Suppressor macrophage (primary cell): ENCODE data around the gene SCAP.
A peak's percentile ranks its signal among the peaks of the same experiment; 100 is the strongest.
"Not testable (repeated sequence)": the region's sequence is repeated elsewhere in the genome, so short reads cannot be mapped to it uniquely, and the experiment has no call there.

Experiments used
- DNase-seq, 4 experiments: peaks; one replicate each; pipeline ENCODE4 v3.0.0-alpha.2; 2020 to 2022
- total RNA-seq, 17 experiments: gene quantifications; one replicate each; lab custom pipeline; 2026; ENCODE audit warnings: mixed read lengths in 6 of 17, inconsistent platforms in 3 of 17; lab: John Stamatoyannopoulos, UW

Gene SCAP
- 21.8 to 67.4 (median 36.7) reads per million in 17 experiments for total RNA-seq

DNA sequence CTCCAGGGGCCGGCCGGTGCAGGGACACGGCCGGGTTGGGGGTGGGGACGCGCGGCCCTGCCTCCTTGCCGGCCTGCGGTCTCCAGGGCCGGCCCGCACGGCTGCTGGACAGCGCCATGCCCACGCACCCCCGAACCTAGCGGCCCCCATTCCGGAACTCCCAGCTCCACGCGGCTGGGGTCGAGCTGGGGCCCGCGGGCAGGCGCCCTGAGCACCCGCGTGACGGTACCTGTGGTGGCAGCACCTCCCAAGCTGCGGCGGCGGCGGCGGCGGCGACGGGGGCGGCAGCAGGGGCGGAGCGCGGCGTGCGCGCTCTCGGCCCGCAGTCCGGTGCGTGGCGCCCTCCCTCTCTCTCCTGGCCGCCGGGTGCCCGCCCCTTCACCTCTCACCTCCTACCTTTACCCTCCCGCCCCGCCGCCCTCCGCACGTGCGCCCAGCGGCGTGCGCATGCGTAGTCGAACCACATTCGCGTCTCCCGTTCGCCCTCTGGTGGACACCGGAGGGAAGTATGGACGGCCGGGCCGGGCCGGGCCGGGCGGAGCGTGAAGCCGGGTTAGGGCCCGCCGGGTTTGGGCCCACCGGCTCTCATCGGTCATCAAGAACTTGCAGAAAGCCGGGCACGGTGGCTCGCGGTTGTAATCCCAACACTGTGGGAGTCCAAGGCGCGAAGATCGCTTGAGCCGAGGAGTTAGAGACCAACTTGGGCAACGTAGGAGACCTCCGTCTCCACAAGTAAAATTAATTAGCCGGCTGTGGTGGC is at the start of gene SCAP:
Gene SCAP (minus strand): TSS at position 372 of the 760 bp plus-strand sequence. CDS start 32,948 bp downstream, outside the sequence.
- peak; percentile 91 to 96 (median 96) for DNase-seq

DNA sequence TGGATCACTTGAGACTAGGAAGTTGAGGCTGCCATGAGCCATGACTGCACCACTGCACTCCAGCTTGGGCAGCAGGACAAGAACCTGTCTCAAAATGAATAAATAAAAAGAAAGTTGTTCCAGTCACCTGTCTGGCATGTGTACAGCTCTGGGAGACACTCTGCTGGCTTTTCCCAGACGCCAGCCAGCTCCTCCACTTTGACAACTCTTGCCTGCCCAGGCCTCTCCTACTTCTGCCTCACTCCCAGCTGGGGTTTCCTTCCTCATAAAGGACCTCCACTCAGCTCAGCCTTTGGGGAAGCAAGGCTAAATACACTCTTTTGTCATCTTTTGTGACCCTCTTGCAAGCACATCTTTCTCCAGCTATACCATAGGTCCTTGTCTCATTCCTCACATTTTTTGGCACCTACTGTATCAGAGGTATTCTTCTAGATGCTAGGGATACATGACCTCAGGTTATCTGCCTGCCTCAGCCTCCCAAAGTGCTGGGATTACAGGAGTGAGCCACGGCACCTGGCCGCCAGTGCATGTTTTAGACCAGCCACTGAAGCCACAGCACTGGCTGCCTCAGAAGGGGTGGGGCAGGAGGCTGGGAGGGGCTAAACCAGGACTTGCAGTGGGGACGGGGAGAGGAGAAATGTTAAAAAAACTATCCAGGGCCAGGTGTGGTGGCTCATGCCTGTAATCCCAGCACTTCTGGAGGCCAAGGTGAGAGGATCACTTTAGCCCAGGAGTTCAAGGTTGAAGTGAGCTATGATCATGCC is 47.8 kb upstream of the SCAP start:
- peak; percentile 6 to 34 (median 22) for DNase-seq

DNA sequence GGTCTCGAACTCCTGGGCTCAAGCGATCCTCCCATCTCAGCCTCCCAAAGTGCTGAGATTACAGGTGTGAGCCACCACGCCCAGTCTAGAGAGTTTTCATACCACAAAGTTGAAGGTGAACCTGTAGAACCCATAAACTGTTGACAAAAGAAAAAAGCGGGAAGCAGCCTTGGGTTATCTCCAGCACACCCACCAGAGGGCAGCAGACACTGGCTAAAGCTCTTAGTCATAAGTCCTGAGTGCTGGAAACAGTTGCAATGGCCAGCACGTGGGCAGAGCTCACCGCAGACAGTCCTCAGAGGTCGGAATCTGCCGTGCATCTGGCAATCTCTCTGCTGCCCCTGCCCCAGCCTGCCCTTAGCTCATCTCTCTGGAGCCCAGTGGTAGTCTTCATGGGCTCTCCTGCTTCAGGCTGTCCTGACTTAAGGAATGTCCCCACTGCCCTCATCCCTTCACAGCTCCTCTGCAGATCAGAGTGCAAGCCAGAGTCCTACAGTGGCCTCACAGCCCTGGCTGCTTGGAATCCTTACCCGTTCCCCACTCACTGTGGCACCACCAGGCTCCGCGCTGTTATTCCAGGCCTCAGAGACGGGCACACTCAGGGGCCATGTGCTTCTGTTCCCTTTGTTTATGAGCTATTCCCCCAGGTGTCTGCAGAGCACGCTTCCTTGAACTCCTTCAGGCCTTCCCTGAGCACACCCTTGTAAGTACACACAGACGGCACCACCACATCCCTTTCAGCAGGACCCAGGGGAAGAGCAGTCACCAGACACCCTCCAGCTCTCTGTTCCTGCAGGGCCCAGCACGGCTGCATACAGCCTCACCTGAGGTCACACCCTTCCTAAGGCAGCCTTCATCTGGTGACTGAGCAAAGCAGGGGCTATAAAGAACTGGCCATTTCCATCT is 46.6 kb upstream of the SCAP start:
- DNase-seq: peak; percentile 93 to 95 (median 94)

DNA sequence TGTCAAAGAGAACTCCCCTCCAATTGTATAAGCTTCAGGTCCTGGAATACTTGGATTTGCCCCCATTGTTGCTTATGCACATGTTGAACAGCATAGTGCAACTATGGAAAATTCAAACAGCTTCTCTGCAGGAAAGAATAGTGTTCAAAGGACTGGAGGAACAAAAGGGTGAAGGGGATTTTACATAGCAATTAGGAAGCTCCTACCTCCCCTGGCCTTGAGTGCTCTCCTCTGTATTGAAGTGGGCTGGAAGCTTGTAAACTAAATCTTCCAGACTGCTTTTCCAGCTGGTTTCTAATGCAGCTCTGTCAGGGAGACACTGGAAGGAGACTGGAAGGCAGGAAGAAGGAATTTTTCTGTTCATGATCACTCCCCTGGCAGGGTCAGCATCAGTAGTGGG is 45.0 kb upstream of the SCAP start:
- DNase-seq: no peak

DNA sequence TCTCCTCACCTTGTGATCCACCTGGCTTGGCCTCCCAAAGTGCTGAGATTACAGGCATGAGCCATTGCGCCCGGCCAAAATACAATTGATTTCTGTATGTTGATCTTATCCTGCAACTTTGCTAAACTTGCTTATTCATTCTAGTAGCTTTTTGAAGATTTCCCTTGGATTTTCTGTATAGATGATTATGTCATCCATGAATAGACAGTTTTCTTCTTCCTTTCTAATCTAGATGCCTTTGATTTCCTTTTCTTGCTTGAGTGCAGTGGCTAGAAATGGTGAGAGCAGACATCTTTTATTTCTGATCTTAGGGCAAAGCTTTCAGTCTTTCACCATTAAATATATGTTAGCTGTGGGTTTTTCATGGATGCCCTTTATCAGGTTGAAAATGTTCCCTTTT is 42.2 kb upstream of the SCAP start:
- no peak for DNase-seq

DNA sequence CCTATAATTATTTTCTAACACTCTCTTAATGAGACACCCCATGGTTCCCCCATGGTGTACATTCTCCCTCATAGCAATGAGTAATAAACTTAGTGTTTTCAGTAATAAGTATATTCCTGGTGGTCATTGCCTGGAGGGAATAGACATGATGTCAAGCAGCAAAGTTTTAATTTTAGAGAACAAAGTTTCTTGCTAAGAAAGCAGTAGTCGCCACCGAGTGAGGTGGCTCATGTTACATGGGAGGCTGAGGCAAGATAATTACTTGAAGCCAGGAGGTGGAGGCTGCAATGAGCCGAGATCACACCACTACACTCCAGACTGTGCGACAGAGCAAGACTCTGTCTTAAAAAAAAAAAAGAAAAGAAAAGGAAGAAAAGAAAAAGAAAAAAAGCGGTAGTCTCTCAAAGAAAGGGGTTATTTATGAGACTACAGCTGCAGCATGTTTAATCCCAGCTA is 40.2 kb upstream of the SCAP start:
- DNase-seq: no peak

DNA sequence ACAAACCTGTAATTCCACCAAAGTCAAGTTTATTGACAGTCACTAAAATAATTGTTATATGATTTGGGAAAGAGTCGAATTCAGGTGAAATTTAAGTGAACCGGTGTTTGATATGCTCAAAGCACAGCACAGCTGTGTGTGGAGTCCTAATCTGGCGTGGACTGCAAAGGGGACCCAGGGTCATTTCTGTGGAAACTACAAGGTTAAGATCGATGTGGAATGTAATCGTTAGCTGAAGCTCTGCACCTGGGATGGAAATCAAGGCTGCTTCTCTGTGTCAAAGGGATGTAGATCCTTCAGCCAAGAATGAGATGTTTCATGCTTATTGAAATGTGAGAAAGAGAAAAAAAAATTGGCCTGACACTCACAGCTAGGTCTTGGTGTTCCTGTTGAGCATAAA is 39.4 kb upstream of the SCAP start:
- DNase-seq: no peak

DNA sequence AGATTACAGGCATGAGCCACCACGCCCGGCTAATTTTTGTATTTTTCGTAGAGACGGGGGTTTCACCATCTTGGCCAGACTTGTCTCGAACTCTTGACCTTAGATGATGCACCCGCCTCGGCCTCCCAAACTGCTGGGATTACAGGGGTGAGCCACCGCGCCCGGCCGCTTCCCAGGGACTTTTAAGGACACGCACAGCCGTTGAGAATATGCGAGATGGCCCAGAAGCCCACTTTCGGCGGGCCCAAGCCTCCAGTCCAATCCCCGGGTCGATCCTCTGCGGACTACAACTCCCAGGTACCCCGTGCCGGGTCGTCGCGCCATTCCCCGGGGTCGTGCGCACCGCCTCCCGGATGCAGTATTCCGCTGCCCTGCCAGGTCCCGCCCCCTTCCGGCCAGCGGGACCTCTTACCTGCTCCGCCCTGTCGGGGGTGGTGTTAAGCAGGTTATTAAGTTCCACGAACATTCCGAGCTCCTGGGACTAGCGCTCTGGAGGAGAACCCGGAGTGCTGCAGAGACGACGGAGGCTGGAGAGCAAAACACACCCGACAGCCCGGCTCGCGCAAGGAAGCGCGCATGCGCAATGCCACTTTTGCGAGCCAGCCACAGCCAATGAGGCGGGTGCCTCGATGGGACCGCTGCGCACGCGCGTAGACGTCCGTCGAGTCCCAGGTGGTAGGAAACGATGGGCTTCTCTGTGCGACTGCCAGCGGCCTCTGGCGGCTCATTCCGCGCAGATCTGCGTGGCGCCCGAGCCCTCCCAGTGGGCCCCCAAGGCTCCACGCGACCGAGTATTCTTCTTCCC is 37.6 kb upstream of the SCAP start, which contains the start of gene ELP6:
Gene ELP6 (minus strand): TSS at position 588 of the 805 bp plus-strand sequence. CDS start 122 bp downstream, at position 466.
- peak; percentile 98 to 99 (median 98) for DNase-seq

DNA sequence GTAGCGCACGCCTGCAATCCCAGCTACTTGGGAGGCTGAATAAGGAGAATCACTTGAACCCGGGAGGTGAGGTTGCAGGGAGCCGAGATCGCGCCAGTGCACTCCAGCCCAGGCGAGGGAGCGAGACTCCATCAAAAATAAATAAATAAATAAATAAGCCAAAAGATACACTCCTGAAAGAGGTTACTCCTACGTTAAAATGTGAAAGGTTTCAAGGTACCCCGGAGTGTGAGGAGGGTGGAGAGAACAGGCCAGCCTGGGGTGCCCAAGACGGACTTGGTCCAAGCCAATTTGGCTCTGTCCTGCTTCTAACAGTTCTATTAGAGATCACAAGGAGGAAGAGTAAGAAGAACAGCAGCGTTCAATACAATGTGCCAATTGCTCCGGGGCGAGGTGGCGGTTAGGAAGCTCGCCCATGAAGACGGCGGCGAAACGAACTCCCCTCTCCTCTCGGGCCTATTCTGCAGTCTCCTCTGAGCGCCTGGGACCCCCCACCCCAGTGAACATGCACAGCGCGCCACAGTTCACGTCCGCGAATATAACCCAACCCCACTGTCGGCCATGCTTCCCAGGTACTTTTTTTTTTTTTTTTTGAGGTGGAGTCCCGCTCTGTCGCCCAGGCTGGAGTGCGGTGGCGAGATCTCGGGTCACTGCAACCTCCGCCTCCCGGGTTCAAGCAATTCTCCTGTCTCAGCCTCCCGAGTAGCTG is 36.8 kb upstream of the SCAP start:
- peak; percentile 13 to 40 (median 25) for DNase-seq

DNA sequence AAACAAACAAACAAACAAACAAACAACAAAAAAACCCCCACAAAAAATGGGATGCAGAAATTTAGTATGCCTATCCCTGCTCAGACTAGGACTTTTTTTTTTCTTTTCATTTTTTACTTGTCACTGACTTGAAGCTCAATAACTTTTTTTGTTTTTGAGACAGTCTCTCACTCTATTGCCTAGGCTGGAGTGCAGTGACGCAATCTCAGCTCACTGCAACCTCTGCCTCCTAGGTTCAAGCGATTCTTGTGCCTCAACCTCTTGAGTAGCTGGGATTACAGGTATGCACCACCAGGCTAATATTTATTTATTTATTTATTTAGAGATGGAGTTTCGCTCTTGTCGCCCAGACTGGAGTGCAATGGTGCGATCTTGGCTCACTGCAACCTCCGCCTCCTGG is 29.5 kb upstream of the SCAP start:
- DNase-seq: not testable (repeated sequence)

DNA sequence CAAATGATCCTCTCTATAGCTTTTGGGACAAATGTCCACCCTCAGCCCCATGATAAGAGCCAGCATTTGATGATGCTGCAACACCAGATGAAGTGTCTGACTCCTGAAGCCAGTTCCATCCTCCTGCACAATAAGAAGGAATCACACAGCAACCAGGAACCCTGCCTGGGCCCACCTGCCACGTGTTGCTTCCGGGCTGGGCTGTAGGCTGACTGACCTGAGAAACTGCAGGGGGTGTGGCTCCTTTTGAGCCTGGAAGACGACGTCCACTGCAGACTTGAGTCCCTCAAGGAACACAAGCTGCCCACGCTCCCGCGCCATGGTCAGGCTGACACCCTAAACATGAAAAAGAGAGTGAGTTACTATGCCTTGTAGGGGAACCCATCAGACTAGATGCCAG is 28.4 kb upstream of the SCAP start:
- no peak for DNase-seq

DNA sequence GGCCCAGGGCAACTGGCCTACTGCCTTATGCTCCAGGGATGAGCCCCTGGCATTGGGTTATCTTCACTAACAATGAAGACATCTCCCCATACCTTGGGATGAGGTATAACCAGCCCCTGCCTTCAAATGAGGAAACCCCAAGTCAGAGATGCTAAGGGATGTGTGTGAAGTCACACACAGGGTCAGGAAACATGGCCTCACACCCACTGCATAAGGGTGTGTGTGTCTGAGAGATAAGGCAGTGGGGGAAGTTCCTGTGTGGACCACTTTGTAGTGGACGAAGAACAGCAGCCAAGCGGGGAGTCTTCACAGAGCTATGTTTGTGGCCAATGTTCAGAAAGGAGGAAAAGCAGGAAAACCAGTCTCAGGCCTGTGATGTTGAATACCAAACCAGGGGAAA is 27.3 kb upstream of the SCAP start:
- no peak for DNase-seq

DNA sequence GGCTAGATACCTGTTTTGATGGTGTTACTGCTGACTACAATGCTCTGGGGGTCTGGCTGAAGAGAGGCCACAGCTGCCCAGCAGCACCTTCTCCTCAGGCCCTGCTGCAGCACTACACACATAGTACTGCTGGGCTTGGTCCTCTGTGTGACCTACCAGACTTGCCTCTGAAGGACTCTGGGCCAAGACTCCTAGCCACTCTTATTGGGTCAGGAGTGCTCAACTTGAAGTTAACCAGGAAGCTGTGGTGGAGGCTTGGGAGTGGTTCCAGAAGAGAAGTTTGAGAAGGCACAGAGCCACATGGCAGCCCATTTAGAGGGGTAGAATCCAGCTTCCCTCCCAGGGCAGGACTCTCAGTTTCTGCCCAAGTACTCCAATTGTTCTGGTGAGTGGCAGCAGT is 21.2 kb upstream of the SCAP start:
- no peak for DNase-seq

DNA sequence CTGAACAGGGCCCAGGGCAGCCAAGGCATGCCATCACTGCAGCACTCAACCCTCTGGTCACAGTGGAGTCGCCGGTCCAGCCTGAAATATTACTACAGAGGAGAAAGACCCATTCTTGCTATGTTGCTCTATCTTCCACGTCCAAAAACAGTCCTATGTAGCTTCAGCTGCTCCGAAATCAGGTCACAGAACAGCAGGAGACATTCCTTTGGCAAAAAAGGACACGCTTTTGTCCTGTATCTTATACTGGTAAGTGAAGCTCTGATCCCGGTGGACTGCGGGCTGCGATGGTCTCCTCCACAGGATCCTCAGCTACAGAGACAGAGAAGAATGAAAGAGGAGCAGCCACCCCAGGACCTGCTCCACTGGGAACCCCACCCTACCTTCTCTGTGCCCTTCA is 20.1 kb upstream of the SCAP start:
- no peak for DNase-seq

DNA sequence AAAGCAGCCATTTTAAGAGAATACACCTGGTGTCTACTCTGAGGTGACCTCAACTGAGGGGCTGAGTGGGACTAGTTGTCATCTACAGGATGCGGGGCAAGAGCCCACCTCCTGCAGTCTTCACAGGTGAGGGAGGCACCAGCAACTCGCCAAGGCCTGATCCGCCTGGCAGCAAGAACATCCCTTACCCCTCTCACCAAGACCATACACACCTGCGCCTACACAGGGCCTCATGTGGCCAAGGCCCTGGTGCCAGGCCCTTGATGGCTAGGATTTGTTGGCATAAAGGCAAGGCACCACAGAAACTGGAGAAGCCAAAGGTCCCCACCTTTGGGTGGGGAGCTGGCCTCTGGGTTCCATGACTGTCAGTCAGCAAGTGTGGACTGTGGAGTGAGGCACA is 19.4 kb upstream of the SCAP start:
- DNase-seq: no peak

DNA sequence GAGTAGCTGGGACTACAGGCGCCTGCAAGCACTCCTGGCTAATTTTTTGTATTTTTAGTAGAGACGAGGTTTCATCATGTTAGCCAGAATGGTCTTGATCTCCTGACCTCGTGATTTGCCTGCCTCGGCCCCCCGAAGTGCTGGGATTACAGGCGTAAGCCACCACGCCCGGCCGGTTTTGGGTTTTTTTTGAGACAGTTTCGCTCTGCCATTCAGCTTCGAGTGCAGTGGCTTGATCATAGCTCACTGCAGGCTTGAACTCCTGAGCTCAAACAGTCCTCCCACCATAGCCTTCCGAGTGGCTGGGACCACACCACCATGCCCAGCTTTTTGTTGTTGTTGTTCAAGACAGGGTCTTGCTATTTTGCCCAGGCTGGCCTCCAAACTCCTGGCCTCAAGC is 16.0 kb upstream of the SCAP start:
- no peak for DNase-seq

DNA sequence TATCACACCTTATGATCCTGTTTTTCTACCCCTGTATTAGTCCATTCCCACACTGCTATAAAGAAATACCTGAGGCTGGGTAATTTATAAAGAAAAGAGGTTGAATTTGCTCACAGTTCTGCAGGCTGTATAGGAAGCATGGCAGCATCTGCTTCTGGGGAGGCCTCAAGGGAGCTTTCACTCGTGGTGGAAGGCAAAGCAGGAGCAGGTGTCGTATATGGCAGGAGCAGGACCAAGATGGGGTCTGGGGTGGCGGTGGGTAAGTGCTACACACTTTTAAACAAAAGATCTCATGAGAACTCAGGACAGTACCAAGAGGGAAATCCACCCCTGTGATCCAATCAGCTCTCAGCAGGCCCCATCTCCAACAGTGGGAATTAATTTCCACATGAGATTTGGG is 15.4 kb upstream of the SCAP start:
- no peak for DNase-seq

DNA sequence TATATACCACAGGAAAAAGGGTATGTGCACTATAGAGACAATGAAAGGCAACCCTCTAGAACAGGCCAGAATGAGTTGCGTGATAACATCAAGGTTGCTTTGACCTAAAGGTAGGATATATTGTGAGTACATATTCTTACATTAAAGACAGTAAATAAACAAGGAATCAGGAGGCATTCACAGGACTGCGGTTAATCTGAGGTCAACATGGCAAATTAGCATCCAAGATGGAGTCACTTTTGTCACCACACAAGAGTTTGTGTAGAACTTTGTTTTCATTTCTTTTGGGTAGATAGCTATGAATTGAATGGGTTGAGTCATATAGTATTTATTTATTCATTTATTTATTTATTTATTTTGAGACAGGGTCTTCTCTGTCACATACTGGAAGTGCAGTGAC is 11.5 kb upstream of the SCAP start:
- no peak for DNase-seq

DNA sequence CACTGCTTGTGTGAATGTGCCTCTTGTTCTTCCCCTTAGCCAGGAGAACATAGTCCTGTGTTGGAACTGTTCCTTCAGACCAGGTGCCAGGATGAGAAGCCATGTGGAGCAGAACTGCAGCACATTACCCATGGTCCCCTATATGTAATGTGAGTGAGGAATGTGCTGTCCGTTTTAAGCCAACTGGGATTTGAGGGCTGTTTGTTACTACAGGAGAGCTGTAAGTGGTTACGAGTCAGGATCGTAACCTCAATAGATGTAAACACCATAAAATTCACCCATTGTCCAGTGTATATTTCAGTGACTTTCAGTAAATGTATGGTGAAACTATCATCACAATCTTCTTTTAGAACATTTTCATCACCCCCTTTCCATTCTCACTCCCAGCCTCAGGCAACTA is 10.1 kb upstream of the SCAP start:
- no peak for DNase-seq

DNA sequence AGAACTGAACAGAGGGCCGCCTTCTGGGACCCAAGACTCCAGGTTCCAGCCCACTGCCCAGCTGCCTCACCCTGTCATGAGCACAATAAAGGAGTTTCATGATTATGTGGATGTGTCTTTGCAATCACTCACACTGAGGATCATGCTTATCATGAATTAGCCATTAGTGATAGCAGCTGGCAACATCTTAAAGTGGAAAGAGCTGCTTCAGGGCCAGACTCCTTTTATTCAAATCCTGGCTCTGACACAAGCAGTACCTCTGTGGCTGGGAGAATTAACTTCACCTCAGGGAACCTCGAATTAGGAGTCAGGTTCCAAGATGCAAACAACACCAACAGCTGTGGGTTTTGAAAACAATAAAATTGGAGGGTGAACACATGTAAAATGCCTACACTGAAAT is 6.6 kb upstream of the SCAP start:
- no peak for DNase-seq

DNA sequence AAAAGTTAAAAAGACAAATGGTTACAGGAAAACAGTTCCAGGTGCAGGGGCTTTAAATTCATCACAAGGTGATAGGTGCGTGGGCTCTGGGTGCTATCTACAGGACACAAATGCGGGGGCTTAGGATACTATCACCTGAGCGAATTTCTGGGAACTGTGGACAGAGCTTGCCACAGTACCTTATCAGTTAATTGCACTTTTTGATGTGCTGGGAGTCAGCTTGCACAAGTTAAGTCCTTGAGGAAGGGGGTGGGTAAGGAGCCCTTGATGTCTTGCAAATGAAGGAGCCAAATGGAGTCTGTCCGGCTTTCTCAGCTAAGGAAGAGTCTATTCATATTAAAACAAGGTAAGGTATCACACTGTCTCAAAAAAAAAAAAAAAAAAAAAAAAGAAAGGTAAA is 6.0 kb upstream of the SCAP start:
- DNase-seq: not testable (repeated sequence)
